ENCODE results near the gene GLI1. TPM values are rescaled to one million over a fixed set of nuclear protein-coding genes. Genes with fewer than 3 reads are reported as not detected.

GLI1 gene
- polyA plus RNA-seq, 1 donor = 7.3 TPM

- Histone ChIP-seq H3K27ac (ENCODE audit: low read length) (no peak overlapping the region), H3K27me3 (ENCODE audit: control insufficient read depth, insufficient read depth, low read length) (peaks cover 12% of the 10 kb centered on the region), H3K9me3 (ENCODE audit: control insufficient read depth, low read depth, low read length) (no peaks in the 10 kb centered on the region), H3K4me1 (ENCODE audit: control insufficient read depth, insufficient read depth, low read length) (peaks cover 26% of the 10 kb centered on the region), H3K4me3 (ENCODE audit: low read length) (no peak overlapping the region), H3K36me3 (ENCODE audit: control insufficient read depth, insufficient read depth, low read length) (no peaks in the 10 kb centered on the region)
- DNase-seq = no peak
- no CpG with 5 or more reads among the region's 10 CpGs for WGBS (ENCODE audit: insufficient coverage, low lambda C conversion rate)
Measured at GRCh38 chr12:57469296-57470164, 9.9 kb downstream of the GLI1 start.

GRCh38 chr12:57470286-57470969 is 10.8 kb downstream of the GLI1 start:
- Histone ChIP-seq H3K27me3 (ENCODE audit: control insufficient read depth, insufficient read depth, low read length) (peaks cover 21% of the 10 kb centered on the region), H3K27ac (ENCODE audit: low read length) (peak overlapping the region; percentile 69), H3K36me3 (ENCODE audit: control insufficient read depth, insufficient read depth, low read length) (no peaks in the 10 kb centered on the region), H3K4me3 (ENCODE audit: low read length) (no peak overlapping the region), H3K4me1 (ENCODE audit: control insufficient read depth, insufficient read depth, low read length) (peaks cover 28% of the 10 kb centered on the region), H3K9me3 (ENCODE audit: control insufficient read depth, low read depth, low read length) (no peaks in the 10 kb centered on the region)
- DNase-seq = no peak
- no CpG with 5 or more reads among the region's 14 CpGs for WGBS (ENCODE audit: insufficient coverage, low lambda C conversion rate)

- no peaks in the 10 kb centered on the region for H3K9me3 ChIP-seq (ENCODE audit: control insufficient read depth, low read depth, low read length)
- peaks cover 31% of the 10 kb centered on the region for H3K4me1 ChIP-seq (ENCODE audit: control insufficient read depth, insufficient read depth, low read length)
- peak overlapping the region; percentile 69 for H3K27ac ChIP-seq (ENCODE audit: low read length)
- WGBS (ENCODE audit: insufficient coverage, low lambda C conversion rate) = no CpG with 5 or more reads among the region's 4 CpGs
- H3K4me3 ChIP-seq (ENCODE audit: low read length) = no peak overlapping the region
- H3K36me3 ChIP-seq (ENCODE audit: control insufficient read depth, insufficient read depth, low read length) = no peaks in the 10 kb centered on the region
- H3K27me3 ChIP-seq (ENCODE audit: control insufficient read depth, insufficient read depth, low read length) = peaks cover 28% of the 10 kb centered on the region
- DNase-seq = peak; percentile 85 to 92
Measured at GRCh38 chr12:57470970-57471656, 11.5 kb downstream of the GLI1 start.

- no peaks in the 10 kb centered on the region for H3K36me3 ChIP-seq (ENCODE audit: control insufficient read depth, insufficient read depth, low read length)
- peak overlapping the region; percentile 17 for H3K27ac ChIP-seq (ENCODE audit: low read length)
- peaks cover 36% of the 10 kb centered on the region for H3K4me1 ChIP-seq (ENCODE audit: control insufficient read depth, insufficient read depth, low read length)
- H3K4me3 ChIP-seq (ENCODE audit: low read length) = no peak overlapping the region
- no CpG with 5 or more reads among the region's 3 CpGs for WGBS (ENCODE audit: insufficient coverage, low lambda C conversion rate)
- H3K9me3 ChIP-seq (ENCODE audit: control insufficient read depth, low read depth, low read length) = no peaks in the 10 kb centered on the region
- no peak for DNase-seq
- H3K27me3 ChIP-seq (ENCODE audit: control insufficient read depth, insufficient read depth, low read length) = peaks cover 33% of the 10 kb centered on the region
Measured at GRCh38 chr12:57471661-57472060, 12.1 kb downstream of the GLI1 start.

- Histone ChIP-seq H3K4me1 (ENCODE audit: control insufficient read depth, insufficient read depth, low read length) (peaks cover 36% of the 10 kb centered on the region), H3K4me3 (ENCODE audit: low read length) (no peak overlapping the region), H3K9me3 (ENCODE audit: control insufficient read depth, low read depth, low read length) (no peaks in the 10 kb centered on the region), H3K36me3 (ENCODE audit: control insufficient read depth, insufficient read depth, low read length) (no peaks in the 10 kb centered on the region), H3K27ac (ENCODE audit: low read length) (no peak overlapping the region), H3K27me3 (ENCODE audit: control insufficient read depth, insufficient read depth, low read length) (peaks cover 41% of the 10 kb centered on the region)
- no CpG with 5 or more reads among the region's 3 CpGs for WGBS (ENCODE audit: insufficient coverage, low lambda C conversion rate)
- no peak for DNase-seq
Measured at GRCh38 chr12:57472391-57472790, 12.8 kb downstream of the GLI1 start.

- no peak for DNase-seq
- Histone ChIP-seq H3K9me3 (ENCODE audit: control insufficient read depth, low read depth, low read length) (no peaks in the 10 kb centered on the region), H3K36me3 (ENCODE audit: control insufficient read depth, insufficient read depth, low read length) (no peaks in the 10 kb centered on the region), H3K27ac (ENCODE audit: low read length) (no peak overlapping the region), H3K4me1 (ENCODE audit: control insufficient read depth, insufficient read depth, low read length) (peaks cover 36% of the 10 kb centered on the region), H3K4me3 (ENCODE audit: low read length) (no peak overlapping the region), H3K27me3 (ENCODE audit: control insufficient read depth, insufficient read depth, low read length) (peaks cover 51% of the 10 kb centered on the region)
- no CpG with 5 or more reads among the region's 3 CpGs for WGBS (ENCODE audit: insufficient coverage, low lambda C conversion rate)
Measured at GRCh38 chr12:57473392-57473791, 13.8 kb downstream of the GLI1 start.

GRCh38 chr12:57473886-57474285 is 14.3 kb downstream of the GLI1 start:
- Histone ChIP-seq H3K27me3 (ENCODE audit: control insufficient read depth, insufficient read depth, low read length) (peaks cover 56% of the 10 kb centered on the region), H3K4me3 (ENCODE audit: low read length) (no peak overlapping the region), H3K27ac (ENCODE audit: low read length) (no peak overlapping the region), H3K36me3 (ENCODE audit: control insufficient read depth, insufficient read depth, low read length) (no peaks in the 10 kb centered on the region), H3K4me1 (ENCODE audit: control insufficient read depth, insufficient read depth, low read length) (peaks cover 36% of the 10 kb centered on the region), H3K9me3 (ENCODE audit: control insufficient read depth, low read depth, low read length) (no peaks in the 10 kb centered on the region)
- no CpG with 5 or more reads among the region's 5 CpGs for WGBS (ENCODE audit: insufficient coverage, low lambda C conversion rate)
- DNase-seq = no peak

GRCh38 chr12:57474430-57474829 is 14.8 kb downstream of the GLI1 start:
- no CpG with 5 or more reads among the region's 8 CpGs for WGBS (ENCODE audit: insufficient coverage, low lambda C conversion rate)

GRCh38 chr12:57474862-57475261 is 15.3 kb downstream of the GLI1 start:
- no peak overlapping the region for H3K27ac ChIP-seq (ENCODE audit: low read length)
- no peaks in the 10 kb centered on the region for H3K9me3 ChIP-seq (ENCODE audit: control insufficient read depth, low read depth, low read length)
- no peaks in the 10 kb centered on the region for H3K36me3 ChIP-seq (ENCODE audit: control insufficient read depth, insufficient read depth, low read length)
- DNase-seq = no peak
- H3K4me3 ChIP-seq (ENCODE audit: low read length) = no peak overlapping the region
- H3K4me1 ChIP-seq (ENCODE audit: control insufficient read depth, insufficient read depth, low read length) = peaks cover 30% of the 10 kb centered on the region
- WGBS (ENCODE audit: insufficient coverage, low lambda C conversion rate) = no CpG with 5 or more reads among the region's 7 CpGs
- peaks cover 63% of the 10 kb centered on the region for H3K27me3 ChIP-seq (ENCODE audit: control insufficient read depth, insufficient read depth, low read length)

More at GRCh38 chr12:57474430-57474829, 14.8 kb downstream of the GLI1 start:
- DNase-seq = no peak
- Histone ChIP-seq H3K27ac (ENCODE audit: low read length) (no peak overlapping the region), H3K4me3 (ENCODE audit: low read length) (no peak overlapping the region), H3K9me3 (ENCODE audit: control insufficient read depth, low read depth, low read length) (no peaks in the 10 kb centered on the region), H3K27me3 (ENCODE audit: control insufficient read depth, insufficient read depth, low read length) (peaks cover 61% of the 10 kb centered on the region), H3K4me1 (ENCODE audit: control insufficient read depth, insufficient read depth, low read length) (peaks cover 32% of the 10 kb centered on the region), H3K36me3 (ENCODE audit: control insufficient read depth, insufficient read depth, low read length) (no peaks in the 10 kb centered on the region)
